Spleen (tissue), 11 donors: ENCODE results near the gene SCGB1A1. TPM values are rescaled to one million over a fixed set of nuclear protein-coding genes. Genes with fewer than 3 reads are reported as not detected.

ENCODE experiments used
- DNase-seq: peaks from one replicate; pipeline ENCODE4 v3.0.0-alpha.2; 2020
- H3K27ac ChIP-seq, 8 donors: fragments of 200-600 bp; sonication (generic) in 7 of 8; 1 replicate in 4 of 8; 2 replicates in 4 of 8; pipeline versions ENCODE4 v1.5.0 to v1.8.0; 2016 to 2021; ENCODE audit warnings: inconsistent platforms in 4 of 8, mild to moderate bottlenecking in 4 of 8, moderate library complexity in 1 of 8
- H3K27me3 ChIP-seq, 7 donors: fragments of 200-600 bp; sonication (generic) in 6 of 7; replicated peaks in 1 of 7; 1 replicate in 4 of 7; 2 replicates in 3 of 7; pipeline versions ENCODE4 v1.5.0 to v1.8.0; 2016 to 2021; ENCODE audit warnings: inconsistent platforms in 3 of 7, mild to moderate bottlenecking in 1 of 7
- H3K36me3 ChIP-seq, 6 donors: fragments of 200-600 bp; sonication (generic) in 5 of 6; 1 replicate in 4 of 6; 2 replicates in 2 of 6; pipeline versions ENCODE4 v1.5.0 to v1.8.0; 2016 to 2021; ENCODE audit warnings: inconsistent platforms in 2 of 6
- H3K4me1 ChIP-seq, 6 donors: fragments of 200-600 bp; sonication (generic) in 5 of 6; 1 replicate in 3 of 6; 2 replicates in 3 of 6; pipeline versions ENCODE4 v1.5.0 to v1.8.0; 2016 to 2021; ENCODE audit warnings: inconsistent platforms in 3 of 6
- H3K4me3 ChIP-seq, 8 donors: fragments of 200-600 bp; sonication (generic) in 7 of 8; 1 replicate in 4 of 8; 2 replicates in 4 of 8; pipeline versions ENCODE4 v1.5.0 to v1.8.0; 2016 to 2021; ENCODE audit warnings: inconsistent platforms in 4 of 8, mild to moderate bottlenecking in 4 of 8, moderate library complexity in 2 of 8
- H3K9me3 ChIP-seq, 8 donors: fragments of 200-600 bp; sonication (generic) in 7 of 8; 1 replicate in 4 of 8; 2 replicates in 4 of 8; pipeline versions ENCODE4 v1.5.0 to v1.8.0; 2016 to 2021; ENCODE audit warnings: inconsistent platforms in 4 of 8
- CTCF ChIP-seq, 11 experiments: fragments of 200-600 bp in 7 of 11; fragments of 450-650 bp in 4 of 11; sonication (generic) in 4 of 11; IDR thresholded peaks in 8 of 11; conservative IDR thresholded peaks in 3 of 11; 1 replicate in 7 of 11; 2 replicates in 4 of 11; pipeline versions ENCODE4 v1.4.0 to v1.8.0; 2016 to 2021; ENCODE audit warnings: antibody characterized with exemption in 11 of 11, inconsistent platforms in 4 of 11, mild to moderate bottlenecking in 1 of 11
- POLR2A ChIP-seq, 3 donors: fragments of 450-650 bp; IDR thresholded peaks; one replicate each; pipeline ENCODE4 v1.5.1; 2017; ENCODE audit warnings: antibody characterized with exemption in 3 of 3, mild to moderate bottlenecking in 1 of 3
- POLR2AphosphoS5 ChIP-seq, 3 donors: sonication (generic); formaldehyde crosslinking; IDR thresholded peaks; one replicate each; pipeline ENCODE4 v1.5.1; 2017; ENCODE audit warnings: antibody characterized with exemption in 3 of 3
- WGBS, 5 donors: extraction: QIAGEN DNeasy Blood & Tissue Kit in 3 of 5; methylation state at CpG; one replicate each; pipeline versions ENCODE4 v1.1.5 to v1.1.7; 2013 to 2018; 5-methylcytosine and 5-hydroxymethylcytosine counted together
- intact Hi-C: fragments of 100-400 bp; cut with DNase I; formaldehyde crosslinking; loops from one replicate; pipeline ENCODE4 v1.15.0; 2023; ENCODE audit warnings: low total_unique reads
- polyA plus RNA-seq, 3 donors: library from polyadenylated mRNA; stranded (reverse); fragments of 200-250 nt; gene quantifications; one replicate each; pipeline ENCODE4 v1.2.1, GENCODE V29; 2013
- total RNA-seq, 7 donors: library from RNA; depleted of rRNA in 3 of 7; stranded (reverse); fragments of >200 nt in 3 of 7; fragmentation: NEBNext Ultra II Directional in 4 of 7; extraction: Animal tissue kit (Norgen Biotek cat#: 25700) in 4 of 7; gene quantifications; one replicate each; pipeline versions ENCODE4 v1.1.0 to v1.2.1, GENCODE V29; 2016 to 2021
- donor health status: healthy with polysubstance abuse.
- donor health status: DM: no; HTN: no; CAD: no; lungs with moderate emphysema.
- donor health status: DM: no; HTN: no; CAD: no.
- donor health status: Bipolar disorder and iron deficiency.
- donor health status: healthy.
- donor health status: DM: no; HTN: no; CAD: no.
- donor health status: DM: yes; HTN: yes; CAD: no.

SCGB1A1 gene
- total and polyA plus RNA-seq, 10 donors, result 0.35 TPM; not detected in 9

- H3K4me1 ChIP-seq, result peaks cover 0 to 7% (median 0%) of the 10 kb centered on the region in 6 donors
- H3K27ac ChIP-seq, result peak overlapping the region in 2 of 8 donors; percentile 6 to 30
- WGBS, 5 donors, result 66 to 84% (median 79%) methylated on average over 4 of the region's 4 CpGs
- no peaks in the 10 kb centered on the region for H3K27me3 ChIP-seq
- TF ChIP-seq POLR2AphosphoS5 (IDR thresholded peaks at IDR 0.05) (no peak), POLR2A (IDR thresholded peaks at IDR 0.05) (no peak), CTCF (IDR thresholded peaks at IDR 0.05 in 8 of 11, conservative IDR thresholded peaks at IDR 0.05 in 3 of 11) (no peak)
- intact Hi-C loops, result no loop called here
- peaks cover 0 to 7% (median 0%) of the 10 kb centered on the region in 8 donors for H3K9me3 ChIP-seq
- no peaks in the 10 kb centered on the region for H3K36me3 ChIP-seq
- no peak overlapping the region for H3K4me3 ChIP-seq
- DNase-seq, result no peak
These were observed 38.6 kb downstream of the SCGB1A1 start for GRCh38 chr11:62457478-62457877.

- DNase-seq, result no peak
- 36 to 59% (median 51%) methylated on average over 4 of the region's 4 CpGs for WGBS, 5 donors
- intact Hi-C loops, result no loop called here
These were observed 39.6 kb downstream of the SCGB1A1 start for GRCh38 chr11:62458212-62459002.

GRCh38 chr11:62459080-62459479, 40.2 kb downstream of the SCGB1A1 start:
- no peaks in the 10 kb centered on the region for H3K27me3 ChIP-seq
- H3K36me3 ChIP-seq, result no peaks in the 10 kb centered on the region
- no peak for DNase-seq
- no peak overlapping the region for H3K4me3 ChIP-seq
- no peak overlapping the region for H3K27ac ChIP-seq
- WGBS, 5 donors, result 71 to 100% (median 87%) methylated on average over 1 of the region's 1 CpG
- peaks cover 0 to 7% (median 0%) of the 10 kb centered on the region in 8 donors for H3K9me3 ChIP-seq
- TF ChIP-seq POLR2A (IDR thresholded peaks at IDR 0.05), result no peak
- no peak for TF ChIP-seq CTCF (IDR thresholded peaks at IDR 0.05 in 8 of 11, conservative IDR thresholded peaks at IDR 0.05 in 3 of 11)
- no peak for TF ChIP-seq POLR2AphosphoS5 (IDR thresholded peaks at IDR 0.05)
- intact Hi-C loops, result no loop called here
- peaks cover 0 to 9% (median 0%) of the 10 kb centered on the region in 6 donors for H3K4me1 ChIP-seq

More at GRCh38 chr11:62458212-62459002, 39.6 kb downstream of the SCGB1A1 start:
- Histone ChIP-seq H3K27ac (peak overlapping the region in 1 of 8 donors; percentile 30), H3K27me3 (no peaks in the 10 kb centered on the region), H3K4me1 (peaks cover 0 to 9% (median 0%) of the 10 kb centered on the region in 6 donors), H3K4me3 (no peak overlapping the region), H3K9me3 (peaks cover 0 to 7% (median 0%) of the 10 kb centered on the region in 8 donors), H3K36me3 (no peaks in the 10 kb centered on the region)
- TF ChIP-seq POLR2AphosphoS5 (IDR thresholded peaks at IDR 0.05), result no peak
- TF ChIP-seq POLR2A (IDR thresholded peaks at IDR 0.05), result no peak
- TF ChIP-seq CTCF (IDR thresholded peaks at IDR 0.05 in 8 of 11, conservative IDR thresholded peaks at IDR 0.05 in 3 of 11), result no peak

GRCh38 chr11:62461740-62462507, 43.1 kb downstream of the SCGB1A1 start:
- WGBS, 5 donors, result 76 to 82% (median 81%) methylated on average over 15 of the region's 15 CpGs
- H3K4me1 ChIP-seq, result peaks cover 0 to 14% (median 3%) of the 10 kb centered on the region in 6 donors
- TF ChIP-seq POLR2AphosphoS5 (IDR thresholded peaks at IDR 0.05), result no peak
- no peak for TF ChIP-seq POLR2A (IDR thresholded peaks at IDR 0.05)
- TF ChIP-seq CTCF (IDR thresholded peaks at IDR 0.05 in 8 of 11, conservative IDR thresholded peaks at IDR 0.05 in 3 of 11), result no peak
- intact Hi-C loops, result no loop called here
- H3K36me3 ChIP-seq, result no peaks in the 10 kb centered on the region
- no peak overlapping the region for H3K27ac ChIP-seq
- no peaks in the 10 kb centered on the region for H3K9me3 ChIP-seq
- H3K4me3 ChIP-seq, result no peak overlapping the region
- no peak for DNase-seq
- no peaks in the 10 kb centered on the region for H3K27me3 ChIP-seq
